CD4-positive, alpha-beta T cell treated with Interferon alpha-2 for 1 hour (primary cell): ENCODE measurements around the gene MIPEP.

Experiments used
- DNase-seq, 2 donors: peaks; one replicate each; pipeline ENCODE4 v3.0.0-alpha.2; 2020 to 2022

The MIPEP gene

GRCh38 chr13:23703246-23703860 lies 185.8 kb downstream of the MIPEP start:
- no peak for DNase-seq

- DNase-seq = no peak
Measured at GRCh38 chr13:23701636-23702035, 187.6 kb downstream of the MIPEP start.

GRCh38 chr13:23701186-23701585 lies 188.0 kb downstream of the MIPEP start:
- no peak for DNase-seq

- no peak for DNase-seq
Measured at GRCh38 chr13:23699271-23699670, 189.9 kb downstream of the MIPEP start.

- DNase-seq = no peak
Measured at GRCh38 chr13:23697772-23698313, 191.4 kb downstream of the MIPEP start.

GRCh38 chr13:23696610-23697009 lies 192.6 kb downstream of the MIPEP start:
- no peak for DNase-seq

GRCh38 chr13:23695711-23696464 lies 193.3 kb downstream of the MIPEP start:
- peak; percentile 61 to 65 for DNase-seq

GRCh38 chr13:23695196-23695595 lies 194.0 kb downstream of the MIPEP start:
- no peak for DNase-seq

- no peak for DNase-seq
Measured at GRCh38 chr13:23692816-23693215, 196.4 kb downstream of the MIPEP start.

- DNase-seq = no peak
Measured at GRCh38 chr13:23690668-23691067, 198.5 kb downstream of the MIPEP start.

- no peak for DNase-seq
Measured at GRCh38 chr13:23688336-23688735, 200.9 kb downstream of the MIPEP start.

GRCh38 chr13:23687614-23688013 lies 201.6 kb downstream of the MIPEP start:
- DNase-seq = no peak

- DNase-seq = no peak
Measured at GRCh38 chr13:23686948-23687347, 202.3 kb downstream of the MIPEP start.

- DNase-seq = no peak
Measured at GRCh38 chr13:23685416-23685815, 203.8 kb downstream of the MIPEP start.

GRCh38 chr13:23684647-23685046 lies 204.6 kb downstream of the MIPEP start:
- DNase-seq = no peak

GRCh38 chr13:23683084-23683483 lies 206.1 kb downstream of the MIPEP start:
- DNase-seq = no peak

- DNase-seq = no peak
Measured at GRCh38 chr13:23680845-23681669, 208.1 kb downstream of the MIPEP start.
